Measurements from ENCODE around the gene AUTS2.

GRCh38 chr7:69706070-69706469 lies 107.8 kb downstream of the AUTS2 start:
- TF ChIP-seq CTCF (IDR thresholded peaks at IDR 0.05; ENCODE audit: low read depth, low read length, missing input control) = no peak
- no peak for TF ChIP-seq REST (IDR thresholded peaks at IDR 0.05)
- no peak for TF ChIP-seq MAX (IDR thresholded peaks at IDR 0.05)
- no peak for TF ChIP-seq JUND (IDR thresholded peaks at IDR 0.05)
- no peak for TF ChIP-seq YY1 (IDR thresholded peaks at IDR 0.05)
- no peak for TF ChIP-seq ATF3 (IDR thresholded peaks at IDR 0.05)
- no peak for TF ChIP-seq SP1 (IDR thresholded peaks at IDR 0.05)
- no peak for TF ChIP-seq FOXA1 (IDR thresholded peaks at IDR 0.05)
- no peak for TF ChIP-seq GABPA (IDR thresholded peaks at IDR 0.05 in 1 of 2, conservative IDR thresholded peaks at IDR 0.05 in 1 of 2)
- no peak for TF ChIP-seq TAF1 (conservative IDR thresholded peaks at IDR 0.05)
- TF ChIP-seq EGR1 (IDR thresholded peaks at IDR 0.05; ENCODE audit: low read depth in 2 of 2) = no peak
- no peak for TF ChIP-seq ZBTB33 (IDR thresholded peaks at IDR 0.05)
- no peak for TF ChIP-seq RAD21 (IDR thresholded peaks at IDR 0.05)
- TF ChIP-seq RXRA (IDR thresholded peaks at IDR 0.05) = no peak
